ENCODE results near the gene FRY. TPM values are rescaled to one million over a fixed set of nuclear protein-coding genes. Genes with fewer than 3 reads are reported as not detected.

The FRY gene
- total RNA-seq, 1 experiment from 2014 or later, result 5.3 TPM

GRCh38 chr13:32297206-32297605 is 265.6 kb downstream of the FRY start (continued):
- TF ChIP-seq ARID4B (CRISPR knock-in tag; IDR thresholded peaks at IDR 0.05; ENCODE audit: borderline replicate concordance), result no peak
- no peak for TF ChIP-seq JUN (CRISPR knock-in tag; IDR thresholded peaks at IDR 0.05)
- TF ChIP-seq FOXJ3 (CRISPR knock-in tag; IDR thresholded peaks at IDR 0.05; ENCODE audit: borderline replicate concordance), result no peak
- no peak for TF ChIP-seq EMX1 (CRISPR knock-in tag; IDR thresholded peaks at IDR 0.05)
- no peak for TF ChIP-seq AFF4 (CRISPR knock-in tag; IDR thresholded peaks at IDR 0.05; ENCODE audit: borderline replicate concordance)
- TF ChIP-seq OVOL2 (CRISPR knock-in tag; IDR thresholded peaks at IDR 0.05; ENCODE audit: borderline replicate concordance), result no peak
- TF ChIP-seq USF2 (CRISPR knock-in tag; IDR thresholded peaks at IDR 0.05), result no peak
- TF ChIP-seq ZNF263 (CRISPR knock-in tag; IDR thresholded peaks at IDR 0.05; ENCODE audit: low read depth), result no peak
- TF ChIP-seq IRF1 (CRISPR knock-in tag; IDR thresholded peaks at IDR 0.05), result no peak
- TF ChIP-seq ESRRA (CRISPR knock-in tag; IDR thresholded peaks at IDR 0.05; ENCODE audit: borderline replicate concordance), result no peak
- TF ChIP-seq ATF2 (CRISPR knock-in tag; IDR thresholded peaks at IDR 0.05; ENCODE audit: borderline replicate concordance, low read depth), result no peak

- Mint-ChIP-seq H3K4me3 (no peak overlapping the region), H3K9me3 (no peaks in the 10 kb centered on the region), H3K4me1 (no peaks in the 10 kb centered on the region), H3K27ac (no peak overlapping the region), H3K27me3 (ENCODE audit: low read depth) (no peaks in the 10 kb centered on the region), H3K36me3 (no peaks in the 10 kb centered on the region)
- ChIA-PET CTCF (interaction anchor here (1.6 kb wide), 1 partner anchor 31 kb away, joined by 5 read pairs; no protein-coding TSS in a partner anchor), POLR2A (no interaction called here)
- no peak for ATAC-seq
- no peak for DNase-seq (ENCODE audit: low spot score)
- no peak for TF ChIP-seq USF1 (CRISPR knock-in tag; IDR thresholded peaks at IDR 0.05)
- TF ChIP-seq ZNF263 (CRISPR knock-in tag; IDR thresholded peaks at IDR 0.05; ENCODE audit: low read depth), result no peak
- no peak for TF ChIP-seq KAT7 (CRISPR knock-in tag; IDR thresholded peaks at IDR 0.05; ENCODE audit: borderline replicate concordance)
- TF ChIP-seq NR1H2 (CRISPR knock-in tag; IDR thresholded peaks at IDR 0.05), result no peak
- TF ChIP-seq E2F1 (CRISPR knock-in tag; IDR thresholded peaks at IDR 0.05), result no peak
- no peak for TF ChIP-seq ZNF671 (CRISPR knock-in tag; IDR thresholded peaks at IDR 0.05)
- no peak for TF ChIP-seq ZNF138 (CRISPR knock-in tag; conservative IDR thresholded peaks at IDR 0.05)
- TF ChIP-seq ELF4 (CRISPR knock-in tag; IDR thresholded peaks at IDR 0.05; ENCODE audit: low read depth), result no peak
- no peak for TF ChIP-seq ZBTB43 (CRISPR knock-in tag; IDR thresholded peaks at IDR 0.05)
- TF ChIP-seq RORB (CRISPR knock-in tag; IDR thresholded peaks at IDR 0.05), result no peak
- no peak for TF ChIP-seq NR3C1 (CRISPR knock-in tag; conservative IDR thresholded peaks at IDR 0.05; ENCODE audit: low read depth)
- no peak for TF ChIP-seq ATF3 (CRISPR knock-in tag; conservative IDR thresholded peaks at IDR 0.05)
These were observed 267.1 kb downstream of the FRY start for GRCh38 chr13:32298695-32299094.

Data from WTC11 (cell line).